Gastrocnemius medialis (tissue), 4 donors: ENCODE data around the gene KERA. TPM values are rescaled to one million over a fixed set of nuclear protein-coding genes. Genes with fewer than 3 reads are reported as not detected.

Experiments
- ATAC-seq, 2 donors: fragments of 150-250 bp; one replicate each; pipeline ENCODE4 v1.9.1; 2016
- DNase-seq, 2 donors: peaks; one replicate each; pipeline ENCODE4 v3.0.0-alpha.2; 2019
- H3K27ac ChIP-seq, 4 donors: fragments of 200-600 bp; sonication (generic); 1 replicate in 1 of 4; 2 replicates in 3 of 4; pipeline ENCODE4 v1.5.1; 2016 to 2018; ENCODE audit warnings: mild to moderate bottlenecking in 2 of 4, moderate library complexity in 1 of 4
- H3K27me3 ChIP-seq, 3 donors: fragments of 200-600 bp; sonication (generic) in 2 of 3; 1 replicate in 1 of 3; 2 replicates in 2 of 3; pipeline versions ENCODE4 v1.5.1 to v1.6.0; 2016 to 2019; ENCODE audit warnings: mild to moderate bottlenecking in 1 of 3, moderate library complexity in 1 of 3
- H3K36me3 ChIP-seq, 2 donors: fragments of 200-600 bp; sonication (generic) in 1 of 2; one replicate each; pipeline ENCODE4 v1.5.1; 2017 to 2018
- H3K4me1 ChIP-seq, 2 donors: fragments of 200-600 bp; sonication (generic) in 1 of 2; one replicate each; pipeline ENCODE4 v1.5.1; 2016 to 2017; ENCODE audit warnings: mild to moderate bottlenecking in 2 of 2
- H3K4me3 ChIP-seq, 4 donors: fragments of 200-600 bp; sonication (generic) in 3 of 4; 1 replicate in 1 of 4; 2 replicates in 3 of 4; pipeline ENCODE4 v1.5.1; 2016 to 2019; ENCODE audit warnings: mild to moderate bottlenecking in 2 of 4
- H3K9me3 ChIP-seq, 3 donors: fragments of 200-600 bp; sonication (generic) in 2 of 3; 1 replicate in 1 of 3; 2 replicates in 2 of 3; pipeline ENCODE4 v1.5.1; 2016 to 2019
- POLR2A ChIP-seq, 2 donors: fragments of 450-650 bp; IDR thresholded peaks; one replicate each; pipeline ENCODE4 v1.6.1; 2017; ENCODE audit warnings: antibody characterized with exemption in 2 of 2, mild to moderate bottlenecking in 2 of 2, moderate library complexity in 2 of 2
- in situ Hi-C, 4 donors: fragments of 200-750 bp; cut with MboI; loops; one replicate each; pipeline versions ENCODE4 v1.15.0 to v1.8.0; 2017; ENCODE audit warnings: low sequenced_read_pairs in 4 of 4
- intact Hi-C: fragments of 100-400 bp; cut with DNase I; formaldehyde crosslinking; loops from one replicate; pipeline ENCODE4 v1.15.1; 2023; ENCODE audit warnings: low total_unique reads
- total RNA-seq, 4 donors: library from RNA; depleted of rRNA; stranded (reverse); fragments of >200 nt; gene quantifications; one replicate each; pipeline versions ENCODE4 v1.1.0 to v1.2.3, GENCODE V29; 2016
- TF ChIP-seq, protein P1 (sequence below), 5 experiments: fragments of 450-650 bp in 3 of 5; fragments of 200-600 bp in 2 of 5; sonication (generic) in 2 of 5; IDR thresholded peaks in 4 of 5; conservative IDR thresholded peaks in 1 of 5; 1 replicate in 4 of 5; 2 replicates in 1 of 5; pipeline ENCODE4 v1.5.1; 2016 to 2019; ENCODE audit warnings: antibody characterized with exemption in 5 of 5, mild to moderate bottlenecking in 3 of 5, moderate library complexity in 3 of 5

KERA gene
- total RNA-seq, 4 donors from 2014 or later = 0.73 TPM; not detected in 3

DNA sequence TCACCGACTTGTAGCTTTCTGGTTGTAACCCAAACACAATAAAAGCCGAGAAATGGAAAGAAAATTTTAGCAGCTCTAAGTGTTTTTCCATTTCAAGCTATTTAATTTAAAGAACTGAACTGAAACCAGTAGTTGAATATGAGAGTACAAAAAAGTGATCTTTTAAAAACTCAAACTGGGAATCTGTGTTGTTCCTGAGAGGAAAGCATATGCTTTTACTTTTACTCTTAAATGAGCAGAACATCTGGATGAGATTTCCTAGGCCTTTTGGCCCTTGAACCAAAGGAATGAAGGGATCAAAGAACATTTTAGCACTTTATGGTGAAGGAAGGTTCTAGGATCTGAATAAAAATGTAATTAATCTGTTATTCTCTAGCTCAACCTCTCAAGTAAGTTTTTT, 1.3 kb downstream of the KERA start:
- no peaks in the 10 kb centered on the region for H3K27me3 ChIP-seq
- no peak overlapping the region for H3K4me3 ChIP-seq
- intact Hi-C loops (no loop called here), in situ Hi-C loops (no loop called here)
- DNase-seq = no peak
- no peaks in the 10 kb centered on the region for H3K36me3 ChIP-seq
- no peak for TF ChIP-seq POLR2A (IDR thresholded peaks at IDR 0.05)
- TF ChIP-seq, protein P1, sequence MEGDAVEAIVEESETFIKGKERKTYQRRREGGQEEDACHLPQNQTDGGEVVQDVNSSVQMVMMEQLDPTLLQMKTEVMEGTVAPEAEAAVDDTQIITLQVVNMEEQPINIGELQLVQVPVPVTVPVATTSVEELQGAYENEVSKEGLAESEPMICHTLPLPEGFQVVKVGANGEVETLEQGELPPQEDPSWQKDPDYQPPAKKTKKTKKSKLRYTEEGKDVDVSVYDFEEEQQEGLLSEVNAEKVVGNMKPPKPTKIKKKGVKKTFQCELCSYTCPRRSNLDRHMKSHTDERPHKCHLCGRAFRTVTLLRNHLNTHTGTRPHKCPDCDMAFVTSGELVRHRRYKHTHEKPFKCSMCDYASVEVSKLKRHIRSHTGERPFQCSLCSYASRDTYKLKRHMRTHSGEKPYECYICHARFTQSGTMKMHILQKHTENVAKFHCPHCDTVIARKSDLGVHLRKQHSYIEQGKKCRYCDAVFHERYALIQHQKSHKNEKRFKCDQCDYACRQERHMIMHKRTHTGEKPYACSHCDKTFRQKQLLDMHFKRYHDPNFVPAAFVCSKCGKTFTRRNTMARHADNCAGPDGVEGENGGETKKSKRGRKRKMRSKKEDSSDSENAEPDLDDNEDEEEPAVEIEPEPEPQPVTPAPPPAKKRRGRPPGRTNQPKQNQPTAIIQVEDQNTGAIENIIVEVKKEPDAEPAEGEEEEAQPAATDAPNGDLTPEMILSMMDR (IDR thresholded peaks at IDR 0.05 in 4 of 5, conservative IDR thresholded peaks at IDR 0.05 in 1 of 5) = no peak
- no peak overlapping the region for H3K27ac ChIP-seq
- H3K9me3 ChIP-seq = no peaks in the 10 kb centered on the region
- H3K4me1 ChIP-seq = no peaks in the 10 kb centered on the region
- no peak for ATAC-seq

DNA sequence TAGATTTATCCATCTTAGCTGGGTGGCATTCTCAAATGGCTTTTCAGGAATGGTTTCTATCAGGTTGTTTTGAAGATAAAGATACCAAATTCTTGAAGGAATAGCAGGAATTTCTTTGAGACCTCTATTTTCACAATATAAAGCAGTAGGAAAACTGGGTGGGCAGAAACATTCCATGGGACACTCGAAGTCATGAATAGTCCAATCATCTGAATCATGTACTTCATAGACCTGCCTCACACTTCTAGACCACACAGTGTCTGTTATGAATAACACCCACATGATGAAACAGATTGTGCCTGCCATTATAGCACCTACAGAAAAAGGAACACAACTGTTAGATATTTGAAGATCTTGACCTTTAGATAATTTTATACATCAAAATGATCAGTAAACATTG, 1.8 kb downstream of the KERA start:
- Histone ChIP-seq H3K4me3 (no peak overlapping the region), H3K36me3 (no peaks in the 10 kb centered on the region), H3K27ac (no peak overlapping the region), H3K27me3 (no peaks in the 10 kb centered on the region), H3K4me1 (no peaks in the 10 kb centered on the region), H3K9me3 (no peaks in the 10 kb centered on the region)
- DNase-seq (no peak), ATAC-seq (no peak)
- TF ChIP-seq, protein P1 (IDR thresholded peaks at IDR 0.05 in 4 of 5, conservative IDR thresholded peaks at IDR 0.05 in 1 of 5) = no peak
- no peak for TF ChIP-seq POLR2A (IDR thresholded peaks at IDR 0.05)
- intact Hi-C loops (no loop called here), in situ Hi-C loops (no loop called here)

DNA sequence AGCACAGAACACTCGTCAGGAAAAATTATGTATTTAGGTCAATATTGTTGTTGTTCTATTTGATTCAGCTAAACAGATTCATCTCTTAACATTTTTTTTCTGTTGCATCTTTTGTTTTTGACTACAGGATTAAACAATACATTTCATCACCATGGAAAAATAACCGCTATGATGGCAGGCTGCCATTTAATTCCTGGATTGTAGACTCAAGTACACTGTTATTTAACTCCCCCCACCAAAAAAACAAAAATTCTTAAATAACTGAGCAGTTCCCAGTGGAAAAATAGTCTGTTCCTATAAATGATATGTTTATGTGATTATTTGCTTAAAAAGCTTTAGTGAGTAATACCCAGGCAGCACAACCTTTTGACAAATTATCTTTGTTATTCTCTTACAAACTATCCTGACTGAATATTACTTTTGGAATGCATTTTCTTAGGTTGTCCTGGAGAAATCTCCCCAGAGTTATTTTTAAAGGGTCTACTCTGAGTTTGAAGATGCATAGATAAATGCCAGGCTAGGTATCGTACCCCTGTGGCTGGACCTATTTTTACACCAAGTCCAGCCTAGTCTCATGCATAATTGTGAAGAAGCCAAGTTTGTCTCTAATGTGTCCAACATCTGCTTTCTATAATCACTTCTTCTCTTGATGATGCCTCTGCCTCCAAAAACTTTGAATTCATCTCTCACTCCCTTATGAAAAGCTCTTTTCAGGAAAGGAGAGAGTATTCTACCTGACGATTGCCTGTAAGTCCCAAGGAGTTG, 3.7 kb downstream of the KERA start:
- ATAC-seq (no peak), DNase-seq (no peak)
- TF ChIP-seq POLR2A (IDR thresholded peaks at IDR 0.05) = no peak
- TF ChIP-seq, protein P1 (IDR thresholded peaks at IDR 0.05 in 4 of 5, conservative IDR thresholded peaks at IDR 0.05 in 1 of 5) = no peak
- no peak overlapping the region for H3K4me3 ChIP-seq
- no peaks in the 10 kb centered on the region for H3K4me1 ChIP-seq
- no peaks in the 10 kb centered on the region for H3K9me3 ChIP-seq
- no peaks in the 10 kb centered on the region for H3K27me3 ChIP-seq
- H3K27ac ChIP-seq = no peak overlapping the region
- in situ Hi-C loops = no loop called here
- intact Hi-C loops = no loop called here
- no peaks in the 10 kb centered on the region for H3K36me3 ChIP-seq

DNA sequence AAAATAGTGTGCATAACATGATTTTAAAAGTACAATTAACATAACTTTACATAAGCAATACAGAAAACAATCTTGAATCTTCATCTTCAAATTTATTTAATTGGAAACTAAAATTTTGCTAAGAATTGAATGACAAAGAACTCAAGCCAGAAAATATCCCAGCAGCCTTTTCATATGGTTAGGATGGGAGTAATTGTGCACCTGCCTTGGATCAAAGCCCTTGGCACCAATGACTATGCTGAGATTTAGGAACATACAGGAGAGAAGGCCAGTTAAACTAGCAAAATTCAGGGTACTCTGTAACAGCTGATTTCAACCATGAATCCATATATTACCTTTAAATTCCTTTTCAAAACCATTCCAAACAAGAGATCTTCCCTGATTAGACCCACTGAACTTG, 5.8 kb downstream of the KERA start:
- no peaks in the 10 kb centered on the region for H3K36me3 ChIP-seq
- DNase-seq = no peak
- no peak overlapping the region for H3K27ac ChIP-seq
- no peaks in the 10 kb centered on the region for H3K27me3 ChIP-seq
- intact Hi-C loops = no loop called here
- in situ Hi-C loops = no loop called here
- no peak overlapping the region for H3K4me3 ChIP-seq
- no peak for TF ChIP-seq POLR2A (IDR thresholded peaks at IDR 0.05)
- TF ChIP-seq, protein P1 (IDR thresholded peaks at IDR 0.05 in 4 of 5, conservative IDR thresholded peaks at IDR 0.05 in 1 of 5) = no peak
- no peak for ATAC-seq
- no peaks in the 10 kb centered on the region for H3K9me3 ChIP-seq
- no peaks in the 10 kb centered on the region for H3K4me1 ChIP-seq

DNA sequence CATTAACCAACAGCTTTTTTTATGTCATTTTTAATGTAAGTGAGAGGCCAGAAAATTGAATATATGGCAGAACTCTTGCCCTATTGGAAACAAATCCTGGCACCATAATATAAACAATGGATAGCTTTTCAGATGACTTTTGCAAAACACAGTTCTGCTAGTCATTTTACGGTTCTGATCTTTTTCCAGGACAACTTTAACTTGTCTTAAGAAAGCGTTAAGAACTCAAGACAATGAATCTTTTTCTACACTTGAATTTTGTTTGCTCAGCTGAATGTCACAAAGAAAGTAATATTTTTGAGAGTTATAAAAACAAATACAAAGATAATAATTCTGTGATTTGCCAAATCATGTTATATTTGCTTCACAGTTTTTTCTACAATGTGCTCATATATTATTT, 13.2 kb downstream of the KERA start:
- Histone ChIP-seq H3K36me3 (no peaks in the 10 kb centered on the region), H3K4me1 (no peaks in the 10 kb centered on the region), H3K4me3 (no peak overlapping the region), H3K27me3 (no peaks in the 10 kb centered on the region), H3K9me3 (no peaks in the 10 kb centered on the region), H3K27ac (no peak overlapping the region)
- ATAC-seq = no peak
- no peak for TF ChIP-seq POLR2A (IDR thresholded peaks at IDR 0.05)
- TF ChIP-seq, protein P1 (IDR thresholded peaks at IDR 0.05 in 4 of 5, conservative IDR thresholded peaks at IDR 0.05 in 1 of 5) = no peak
- intact Hi-C loops = no loop called here
- no peak for DNase-seq
- in situ Hi-C loops = no loop called here
